Spleen (tissue), 7 donors: Measurements from ENCODE around the gene DLG2.
"Not testable (repeated sequence)": the region's sequence is repeated elsewhere in the genome, so short reads cannot be mapped to it uniquely, and the experiment has no call there.

Source experiments
- CTCF ChIP-seq, 11 experiments: fragments of 200-600 bp in 7 of 11; fragments of 450-650 bp in 4 of 11; sonication (generic) in 4 of 11; IDR thresholded peaks in 8 of 11; conservative IDR thresholded peaks in 3 of 11; 1 replicate in 7 of 11; 2 replicates in 4 of 11; pipeline versions ENCODE4 v1.4.0 to v1.8.0; 2016 to 2021; ENCODE audit warnings: antibody characterized with exemption in 11 of 11, inconsistent platforms in 4 of 11, mild to moderate bottlenecking in 1 of 11
- POLR2A ChIP-seq, 3 donors: fragments of 450-650 bp; IDR thresholded peaks; one replicate each; pipeline ENCODE4 v1.5.1; 2017; ENCODE audit warnings: antibody characterized with exemption in 3 of 3, mild to moderate bottlenecking in 1 of 3
- donor health status: DM: no; HTN: no; CAD: no; lungs with moderate emphysema.
- donor health status: DM: no; HTN: no; CAD: no.
- donor health status: DM: no; HTN: no; CAD: no.

- not testable (repeated sequence) for TF ChIP-seq CTCF (IDR thresholded peaks at IDR 0.05 in 8 of 11, conservative IDR thresholded peaks at IDR 0.05 in 3 of 11); POLR2A (IDR thresholded peaks at IDR 0.05)
Measured at GRCh38 chr11:85670949-85671663, 44.0 kb upstream of the DLG2 start.
